Left ventricle myocardium inferior (tissue), 1 donor: ENCODE results near the gene MPP1. TPM values are rescaled to one million over a fixed set of nuclear protein-coding genes. Genes with fewer than 3 reads are reported as not detected.

Source experiments
- DNase-seq: peaks from one replicate; pipeline ENCODE4 v3.0.0-alpha.2; 2020
- H3K27ac ChIP-seq: fragments of 200-600 bp; replicated peaks from 2 replicates; pipeline ENCODE4 v1.8.0; 2021
- H3K27me3 ChIP-seq: fragments of 200-600 bp; 2 replicates; pipeline ENCODE4 v1.8.0; 2021; ENCODE audit warnings: low read depth
- H3K36me3 ChIP-seq: fragments of 200-600 bp; 2 replicates; pipeline ENCODE4 v1.8.0; 2021
- H3K4me1 ChIP-seq: fragments of 200-600 bp; 2 replicates; pipeline ENCODE4 v1.8.0; 2021
- H3K4me3 ChIP-seq: fragments of 200-600 bp; 2 replicates; pipeline ENCODE4 v1.8.0; 2021; ENCODE audit warnings: mild to moderate bottlenecking, moderate library complexity
- H3K9me3 ChIP-seq: fragments of 200-600 bp; replicated peaks from 2 replicates; pipeline ENCODE4 v1.8.0; 2021
- CTCF ChIP-seq: fragments of 200-600 bp; IDR thresholded peaks from 2 replicates; pipeline ENCODE4 v1.8.0; 2021; ENCODE audit warnings: antibody characterized with exemption, mild to moderate bottlenecking, borderline replicate concordance
- intact Hi-C: fragments of 100-400 bp; cut with micrococcal nuclease; formaldehyde crosslinking; loops from one replicate; pipeline ENCODE4 v1.11.0; 2022
- total RNA-seq: library from RNA; stranded (reverse); fragmentation: NEBNext Ultra II Directional; extraction: Animal tissue kit (Norgen Biotek cat#: 25700); gene quantifications from one replicate; pipeline ENCODE4 v1.2.1, GENCODE V29; 2021
- donor health status: DM: no; HTN: yes; CAD: no; lungs with severe emphysema.

Gene MPP1
- total RNA-seq, 1 donor from 2014 or later = 32.9 TPM

GRCh38 chrX:154785716-154786115 lies 19.6 kb downstream of the MPP1 start:
- H3K27me3 ChIP-seq = no peaks in the 10 kb centered on the region
- intact Hi-C loops = no loop called here
- no peak for DNase-seq
- H3K36me3 ChIP-seq = no peaks in the 10 kb centered on the region
- no peak overlapping the region for H3K4me3 ChIP-seq
- no peaks in the 10 kb centered on the region for H3K4me1 ChIP-seq
- no peak overlapping the region for H3K27ac ChIP-seq
- TF ChIP-seq CTCF = no peak
- H3K9me3 ChIP-seq = no peaks in the 10 kb centered on the region

GRCh38 chrX:154784149-154784995 lies 20.9 kb downstream of the MPP1 start:
- Histone ChIP-seq H3K27ac (no peak overlapping the region), H3K4me1 (no peaks in the 10 kb centered on the region), H3K36me3 (peaks cover under 1% of the 10 kb centered on the region), H3K27me3 (no peaks in the 10 kb centered on the region), H3K4me3 (no peak overlapping the region), H3K9me3 (no peaks in the 10 kb centered on the region)
- intact Hi-C loops = no loop called here
- TF ChIP-seq CTCF = no peak
- DNase-seq = no peak

- Histone ChIP-seq H3K4me1 (no peaks in the 10 kb centered on the region), H3K36me3 (peaks cover 14% of the 10 kb centered on the region), H3K27me3 (no peaks in the 10 kb centered on the region), H3K27ac (no peak overlapping the region), H3K9me3 (no peaks in the 10 kb centered on the region), H3K4me3 (no peak overlapping the region)
- intact Hi-C loops = no loop called here
- no peak for DNase-seq
- no peak for TF ChIP-seq CTCF
These were observed 24.3 kb downstream of the MPP1 start for GRCh38 chrX:154780968-154781367.

- intact Hi-C loops = no loop called here
- Histone ChIP-seq H3K9me3 (no peaks in the 10 kb centered on the region), H3K36me3 (peaks cover 31% of the 10 kb centered on the region), H3K4me3 (no peak overlapping the region), H3K27ac (no peak overlapping the region), H3K4me1 (peaks cover 4% of the 10 kb centered on the region), H3K27me3 (no peaks in the 10 kb centered on the region)
- DNase-seq = no peak
- TF ChIP-seq CTCF = no peak
These were observed 26.0 kb downstream of the MPP1 start for GRCh38 chrX:154779261-154779660.

- intact Hi-C loops = no loop called here
- DNase-seq = no peak
- no peaks in the 10 kb centered on the region for H3K9me3 ChIP-seq
- no peak overlapping the region for H3K4me3 ChIP-seq
- H3K4me1 ChIP-seq = peaks cover 4% of the 10 kb centered on the region
- TF ChIP-seq CTCF = no peak
- peaks cover 43% of the 10 kb centered on the region for H3K36me3 ChIP-seq
- H3K27me3 ChIP-seq = no peaks in the 10 kb centered on the region
- H3K27ac ChIP-seq = no peak overlapping the region
These were observed 28.5 kb downstream of the MPP1 start for GRCh38 chrX:154776753-154777152.
